ENCODE data around the gene MIER2. TPM values are rescaled to one million over a fixed set of nuclear protein-coding genes. Genes with fewer than 3 reads are reported as not detected.
"Not testable (repeated sequence)": the region's sequence is repeated elsewhere in the genome, so short reads cannot be mapped to it uniquely, and the experiment has no call there.

The MIER2 gene
- polyA plus RNA-seq, 3 donors, result 19.5 to 24.0 (median 22.0) TPM

- DNase-seq (ENCODE audit: low read depth in 3 of 3, low spot score in 2 of 3), result no peak
Observed at GRCh38 chr19:364496-365287, 20.1 kb upstream of the MIER2 start.

- DNase-seq (ENCODE audit: low read depth in 3 of 3, low spot score in 2 of 3), result no peak
Observed at GRCh38 chr19:362683-363082, 18.1 kb upstream of the MIER2 start.

DNA sequence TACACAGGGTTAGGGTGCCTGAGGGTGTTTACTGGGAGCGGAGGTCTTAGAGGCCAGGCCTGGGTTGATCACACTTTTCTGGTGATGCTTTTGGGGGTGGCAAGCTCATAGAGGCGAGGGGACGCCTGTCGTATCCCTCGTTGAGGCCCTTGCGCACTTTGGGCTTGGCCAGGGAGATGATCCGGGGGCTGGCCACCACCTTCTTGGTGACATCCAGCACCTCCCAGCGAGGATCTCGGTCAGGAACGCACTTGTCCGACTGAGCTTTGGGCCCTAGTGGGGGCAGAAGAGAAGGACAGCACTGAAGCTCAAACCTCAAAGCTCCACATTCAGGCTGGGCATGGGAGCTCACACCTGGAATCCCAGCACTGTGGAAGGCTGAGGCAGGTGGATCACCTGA lies 17.6 kb upstream of the MIER2 start:
- no peak for DNase-seq (ENCODE audit: low read depth in 3 of 3, low spot score in 2 of 3)

DNA sequence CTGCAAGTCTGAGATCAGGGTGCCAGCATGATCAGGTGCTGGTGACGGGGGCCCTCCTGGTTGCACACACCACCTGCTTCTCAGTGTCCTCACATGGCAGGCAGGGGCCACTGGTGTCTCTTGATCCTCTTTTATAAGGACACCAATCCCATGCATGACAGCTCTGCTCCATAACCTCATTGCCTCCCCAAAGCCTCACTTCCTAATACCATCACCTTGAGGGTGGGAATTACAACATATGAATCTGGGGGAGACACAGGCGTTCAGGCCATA lies 15.0 kb upstream of the MIER2 start:
- no peak for DNase-seq (ENCODE audit: low read depth in 3 of 3, low spot score in 2 of 3)

DNA sequence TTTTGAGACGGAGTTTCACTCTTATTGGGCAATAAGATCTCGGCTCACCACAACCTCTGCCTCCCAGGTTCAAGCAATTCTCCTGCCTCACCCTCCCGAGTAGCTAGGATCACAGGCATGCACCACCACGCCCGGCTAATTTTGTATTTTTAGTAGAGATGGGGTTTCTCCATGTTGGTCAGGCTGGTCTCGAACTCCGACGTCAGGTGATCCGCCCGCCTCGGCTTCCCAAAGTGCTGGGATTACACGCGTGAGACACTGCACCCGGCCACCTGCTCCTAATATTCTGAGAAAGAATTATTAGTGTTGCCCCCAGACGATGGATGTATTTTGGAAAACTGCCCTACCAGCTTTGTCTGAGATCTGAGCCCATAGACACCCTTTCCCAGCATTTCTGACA lies 10.9 kb upstream of the MIER2 start:
- DNase-seq (ENCODE audit: low read depth in 3 of 3, low spot score in 2 of 3), result not testable (repeated sequence)

- no peak for DNase-seq (ENCODE audit: low read depth in 3 of 3, low spot score in 2 of 3)
Observed at GRCh38 chr19:355134-355533, 10.5 kb upstream of the MIER2 start.

GRCh38 chr19:351976-352625 lies 7.5 kb upstream of the MIER2 start:
- DNase-seq (ENCODE audit: low read depth in 3 of 3, low spot score in 2 of 3), result no peak

DNA sequence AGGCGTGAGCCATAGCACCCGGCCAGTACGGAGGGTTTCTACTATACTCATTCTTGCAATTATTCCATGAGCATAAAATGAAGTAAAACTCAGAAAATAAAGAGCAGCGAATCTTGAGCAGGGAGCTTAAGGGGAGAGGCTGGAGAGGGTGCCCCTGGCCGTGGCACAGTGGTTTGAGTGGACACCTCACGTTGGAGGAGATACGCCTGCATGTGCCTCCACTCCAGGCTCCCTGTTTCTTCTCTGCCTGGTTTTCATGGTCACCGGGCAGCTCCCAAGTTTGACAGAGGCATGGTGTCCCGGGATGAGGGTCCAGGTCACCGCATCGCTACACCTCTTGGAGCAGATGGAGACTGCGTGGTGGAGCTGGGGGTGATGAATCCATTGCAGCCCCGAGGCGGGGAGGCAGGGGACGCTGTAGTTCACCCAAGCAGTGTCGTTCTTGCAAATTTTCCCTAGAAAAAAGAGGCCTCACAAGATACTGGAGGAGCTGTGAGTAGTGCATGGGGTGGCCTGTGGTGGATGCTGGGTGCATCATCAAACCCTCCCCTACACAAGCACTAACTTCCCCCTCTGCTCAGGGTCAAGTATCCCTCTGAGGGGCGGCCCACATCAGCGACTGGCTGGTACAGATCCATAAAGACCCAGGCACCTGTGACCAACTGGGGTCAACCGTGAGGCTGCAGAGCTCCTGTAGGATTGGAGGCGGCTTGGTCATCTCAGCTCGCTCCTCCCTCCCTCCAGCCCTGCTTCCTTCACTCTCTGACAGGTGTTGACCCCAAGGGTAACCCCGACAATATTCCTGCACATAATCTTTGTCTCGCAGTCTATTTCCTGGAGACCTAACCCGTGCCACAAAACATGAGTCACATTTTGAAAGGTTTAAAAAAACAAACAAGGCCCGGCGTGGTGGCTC lies 3.6 kb upstream of the MIER2 start:
- DNase-seq (ENCODE audit: low read depth in 3 of 3, low spot score in 2 of 3), result no peak

- no peak for DNase-seq (ENCODE audit: low read depth in 3 of 3, low spot score in 2 of 3)
Observed at GRCh38 chr19:345320-345879, 804 bp upstream of the MIER2 start.

- no peak for DNase-seq (ENCODE audit: low read depth in 3 of 3, low spot score in 2 of 3)
Observed at GRCh38 chr19:343941-344624, 513 bp downstream of the MIER2 start.

GRCh38 chr19:343451-343931 lies 1.1 kb downstream of the MIER2 start:
- DNase-seq (ENCODE audit: low read depth in 3 of 3, low spot score in 2 of 3), result no peak

GRCh38 chr19:342801-343421 lies 1.7 kb downstream of the MIER2 start:
- DNase-seq (ENCODE audit: low read depth in 3 of 3, low spot score in 2 of 3), result no peak

DNA sequence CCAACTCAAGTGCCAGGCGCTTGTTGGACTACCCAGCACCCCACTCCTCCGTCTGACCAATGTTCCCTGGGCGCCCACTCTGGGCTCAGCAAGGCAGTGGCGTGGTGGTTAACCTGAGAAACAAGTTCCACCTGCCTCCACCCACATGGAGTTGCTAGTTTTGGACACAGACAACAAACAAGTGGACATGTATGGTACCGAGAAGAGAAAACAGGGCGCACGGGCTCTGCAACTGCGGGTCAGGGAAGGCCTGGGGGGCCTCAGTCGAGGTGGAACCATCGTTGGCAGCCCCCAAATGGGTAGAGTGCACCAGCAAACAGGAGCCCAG lies 2.5 kb downstream of the MIER2 start:
- DNase-seq (ENCODE audit: low read depth in 3 of 3, low spot score in 2 of 3), result no peak

DNA sequence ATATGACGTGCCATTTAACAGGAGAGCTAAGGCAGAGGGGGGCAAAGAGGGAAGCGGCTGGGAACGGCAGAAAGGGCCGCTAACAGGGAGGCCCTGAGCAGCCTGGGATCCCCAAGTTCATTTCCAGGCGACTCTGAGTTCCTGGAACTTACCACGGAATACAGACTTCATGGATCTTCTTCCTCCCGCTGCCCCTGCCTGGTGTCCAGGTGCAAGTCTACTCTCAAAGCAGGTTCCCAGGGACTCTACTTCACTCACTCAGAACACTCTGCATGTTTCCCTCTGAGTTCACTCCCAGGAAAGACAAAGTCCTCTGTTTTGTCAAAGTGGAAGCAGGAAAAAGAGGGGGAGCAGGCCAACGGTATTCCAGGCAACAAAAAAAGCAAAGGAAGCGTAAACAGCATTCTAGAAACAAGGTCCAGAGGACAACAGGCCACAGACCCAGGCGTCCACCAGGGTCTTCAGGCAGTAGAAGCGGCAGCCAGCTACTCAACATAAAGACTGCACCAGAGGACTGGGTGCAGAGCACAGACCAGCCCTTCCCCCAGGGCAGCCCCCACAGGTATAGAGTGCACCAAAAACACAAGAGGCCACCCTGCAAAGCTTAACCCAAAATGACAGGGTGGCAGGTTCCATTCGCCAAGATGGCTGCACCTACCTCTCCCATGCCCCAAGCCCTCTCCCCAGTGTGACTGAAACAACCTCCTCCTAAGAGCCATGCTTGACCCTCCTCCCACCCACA lies 3.0 kb downstream of the MIER2 start:
- no peak for DNase-seq (ENCODE audit: low read depth in 3 of 3, low spot score in 2 of 3)

DNA sequence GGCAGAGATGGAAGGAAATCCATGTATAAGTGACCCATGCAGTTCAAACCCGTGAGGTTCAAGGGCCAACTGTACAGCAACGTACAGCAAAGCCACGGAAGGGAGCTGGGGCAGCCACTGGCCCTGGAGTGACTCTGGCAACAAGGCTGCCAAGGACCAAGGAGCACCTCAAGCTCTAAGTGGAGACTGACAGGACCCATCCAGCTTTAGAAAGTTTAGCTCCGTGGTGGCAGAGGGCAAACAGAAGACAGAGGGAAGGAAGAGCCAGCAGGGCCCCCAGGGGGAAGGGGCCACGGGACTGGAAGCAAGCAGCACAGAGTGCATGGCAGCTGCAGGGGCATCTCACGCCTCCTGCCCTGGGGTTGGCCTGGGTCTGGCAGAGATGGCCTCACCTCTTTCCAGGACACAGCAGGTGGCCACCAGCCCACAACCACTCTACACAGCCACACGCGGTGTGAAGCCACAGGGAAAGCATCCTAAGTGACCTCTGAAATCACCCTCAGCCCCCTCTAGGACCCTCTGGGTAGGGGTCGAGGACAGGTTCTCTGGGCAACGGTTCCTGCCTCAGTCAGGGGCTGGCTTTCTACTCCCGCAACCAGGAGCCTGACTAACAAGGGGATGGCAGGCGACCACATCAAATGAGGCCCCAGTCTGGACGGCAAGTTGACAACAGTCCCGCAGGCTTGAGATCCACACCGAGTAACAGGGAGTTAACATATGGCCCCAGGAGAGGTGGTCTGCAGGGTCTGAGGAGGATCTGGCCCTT lies 3.8 kb downstream of the MIER2 start:
- DNase-seq (ENCODE audit: low read depth in 3 of 3, low spot score in 2 of 3), result no peak

- DNase-seq (ENCODE audit: low read depth in 3 of 3, low spot score in 2 of 3), result no peak
Observed at GRCh38 chr19:339262-339887, 5.2 kb downstream of the MIER2 start.

DNA sequence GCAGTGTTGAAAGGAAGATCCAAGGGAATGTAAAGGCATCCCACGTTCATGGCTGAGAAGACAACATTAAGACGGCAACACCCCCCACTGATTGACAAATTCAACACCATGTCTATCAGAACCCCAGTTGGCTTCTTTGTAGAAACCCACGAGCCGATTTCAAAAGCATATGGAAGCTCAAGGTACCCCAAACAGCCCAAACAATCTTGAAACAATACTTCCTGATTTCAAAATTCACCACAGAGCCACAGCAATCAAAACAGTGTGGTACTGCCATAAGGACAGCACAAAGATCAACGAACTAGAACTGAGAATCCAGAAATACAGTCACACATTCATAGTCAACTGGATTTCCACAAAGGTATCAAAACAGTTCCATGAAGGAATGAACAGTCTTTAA lies 6.2 kb downstream of the MIER2 start:
- no peak for DNase-seq (ENCODE audit: low read depth in 3 of 3, low spot score in 2 of 3)

- no peak for DNase-seq (ENCODE audit: low read depth in 3 of 3, low spot score in 2 of 3)
Observed at GRCh38 chr19:336067-336614, 8.5 kb downstream of the MIER2 start.
